ENCODE measurements around the gene FBXL19.

GRCh38 chr16:30996985-30997724 lies 73.8 kb downstream of the FBXL19 start:
- TF ChIP-seq POLR2AphosphoS5 (IDR thresholded peaks at IDR 0.05; ENCODE audit: low read depth, low read length) (peak; percentile 62; the same call in 1 of the 2 replicates), POLR2A (IDR thresholded peaks at IDR 0.05; ENCODE audit: low read depth, low read length) (peak; percentile 68; the same call in 1 of the 2 replicates), SPI1 (IDR thresholded peaks at IDR 0.05; ENCODE audit: low read depth, low read length) (no peak), TAF1 (IDR thresholded peaks at IDR 0.05; ENCODE audit: low read depth, low read length) (no peak), PAX5 (IDR thresholded peaks at IDR 0.05; ENCODE audit: insufficient read depth, low read length, severe bottlenecking) (no peak), POU2F2 (IDR thresholded peaks at IDR 0.05; ENCODE audit: low read depth, low read length) (0 out of 2 replicates have a peak, but pooled peaks have one; percentile 8)
